IMR-90 (cell line): ENCODE measurements around the gene GRAMD4. TPM values are rescaled to one million over a fixed set of nuclear protein-coding genes. Genes with fewer than 3 reads are reported as not detected.

ENCODE experiments used
- ATAC-seq: fragments of 200-7000 bp; cut with Tn5 transposase; 2 replicates; pipeline ENCODE4 v1.9.1; 2020; ENCODE audit warnings: low read depth, mild to moderate bottlenecking, moderate library complexity
- BruUV-seq: library from RNA; stranded (reverse); fragments of 400-500 nt; replicated peaks from 2 replicates; lab custom pipeline; 2021; lab: Mats Ljungman, UMichigan
- CTCF ChIA-PET: fragments of 300-600 bp; formaldehyde crosslinking; extraction: SDS; loops from one replicate; lab custom pipeline; 2021; ENCODE audit warnings: antibody characterized with exemption; lab: Yijun Ruan, JAX
- POLR2A ChIA-PET: fragments of 300-600 bp; sonication (Branson Sonifier 250); formaldehyde crosslinking; loops from one replicate; lab custom pipeline; 2022; ENCODE audit warnings: antibody characterized with exemption; ENCODE audit not compliant: unreplicated experiment; lab: Charles Lee
- DNase-seq: peaks from one replicate; pipeline ENCODE4 v3.0.0; 2013
- H2AFZ ChIP-seq: replicated peaks from 2 replicates; pipeline ENCODE3; 2013; ENCODE audit warnings: low read length, mild to moderate bottlenecking; ENCODE audit not compliant: poor library complexity
- H2AK5ac ChIP-seq: 2 replicates; pipeline ENCODE4 v1.6.1; 2013; ENCODE audit warnings: low read depth, low read length, inconsistent platforms
- H2AK9ac ChIP-seq: replicated peaks from 2 replicates; pipeline ENCODE3; 2013; ENCODE audit warnings: mild to moderate bottlenecking, low read depth, low read length, moderate library complexity; ENCODE audit not compliant: poor library complexity
- H2BK120ac ChIP-seq: 2 replicates; pipeline ENCODE4 v1.6.1; 2013; ENCODE audit warnings: low read depth, low read length, inconsistent platforms
- H2BK15ac ChIP-seq: 3 replicates; pipeline ENCODE4 v1.6.1; 2013; ENCODE audit warnings: low read depth, low read length, inconsistent platforms
- H2BK20ac ChIP-seq: 2 replicates; pipeline ENCODE4 v1.6.1; 2013; ENCODE audit warnings: low read depth, mild to moderate bottlenecking, inconsistent platforms, low read length, moderate library complexity
- H2BK5ac ChIP-seq: 2 replicates; pipeline ENCODE4 v1.6.1; 2013; ENCODE audit warnings: mild to moderate bottlenecking, low read depth, low read length, inconsistent platforms; ENCODE audit not compliant: poor library complexity, severe bottlenecking
- H3K14ac ChIP-seq: replicated peaks from 2 replicates; pipeline ENCODE4 v1.6.1; 2013; ENCODE audit warnings: low read depth, low read length, inconsistent platforms
- H3K18ac ChIP-seq: 2 replicates; pipeline ENCODE4 v1.6.1; 2013; ENCODE audit warnings: low read depth, low read length, control low read depth
- H3K23ac ChIP-seq: 2 replicates; pipeline ENCODE4 v1.6.1; 2013; ENCODE audit warnings: low read depth, low read length, inconsistent platforms
- H3K27ac ChIP-seq: 2 replicates; pipeline ENCODE4 v1.5.1; 2013; ENCODE audit warnings: mild to moderate bottlenecking, control low read depth, low read length; ENCODE audit not compliant: insufficient read depth
- H3K27me3 ChIP-seq: 2 replicates; pipeline ENCODE4 v1.6.1; 2013; ENCODE audit warnings: low read length; ENCODE audit not compliant: control insufficient read depth, insufficient read depth
- H3K36me3 ChIP-seq: 2 replicates; pipeline ENCODE4 v1.6.1; 2013; ENCODE audit warnings: low read length, mixed read lengths; ENCODE audit not compliant: control insufficient read depth, insufficient read depth
- H3K4ac ChIP-seq: 2 replicates; pipeline ENCODE4 v1.6.1; 2013; ENCODE audit warnings: low read depth, low read length, inconsistent platforms
- H3K4me1 ChIP-seq: 2 replicates; pipeline ENCODE4 v1.6.1; 2013; ENCODE audit warnings: low read length, mixed read lengths; ENCODE audit not compliant: control insufficient read depth, insufficient read depth
- H3K4me2 ChIP-seq: 2 replicates; pipeline ENCODE4 v1.6.1; 2013; ENCODE audit warnings: low read depth, mild to moderate bottlenecking, control low read depth, low read length, moderate library complexity
- H3K4me3 ChIP-seq: 2 replicates; pipeline ENCODE4 v1.5.1; 2013; ENCODE audit warnings: low read depth, mild to moderate bottlenecking, control low read depth, low read length, moderate library complexity; ENCODE audit not compliant: insufficient read depth
- H3K56ac ChIP-seq: 2 replicates; pipeline ENCODE4 v1.6.1; 2013; ENCODE audit warnings: low read length, inconsistent platforms; ENCODE audit not compliant: insufficient read depth; ENCODE audit errors: extremely low read depth
- H3K79me1 ChIP-seq, 2 experiments: 2 replicates each; pipeline ENCODE4 v1.6.1; 2013; ENCODE audit warnings: low read length in 2 of 2, inconsistent platforms in 1 of 2, low read depth in 1 of 2
- H3K9ac ChIP-seq: 2 replicates; pipeline ENCODE4 v1.6.1; 2013; ENCODE audit warnings: low read depth, low read length, control low read depth
- H3K9me1 ChIP-seq: 2 replicates; pipeline ENCODE4 v1.6.1; 2013; ENCODE audit warnings: low read length, inconsistent platforms; ENCODE audit not compliant: insufficient read depth
- H3K9me3 ChIP-seq: 2 replicates; pipeline ENCODE4 v1.6.1; 2013; ENCODE audit warnings: low read length; ENCODE audit not compliant: control insufficient read depth, insufficient read depth
- H4K20me1 ChIP-seq: 2 replicates; pipeline ENCODE4 v1.6.1; 2013; ENCODE audit warnings: low read length, inconsistent platforms; ENCODE audit not compliant: insufficient read depth
- H4K5ac ChIP-seq: 2 replicates; pipeline ENCODE4 v1.6.1; 2013; ENCODE audit warnings: mild to moderate bottlenecking, low read depth, low read length, control low read depth
- H4K8ac ChIP-seq, 2 experiments: 2 replicates each; pipeline ENCODE4 v1.6.1; 2013; ENCODE audit warnings: low read depth in 2 of 2, low read length in 2 of 2, control low read depth in 1 of 2, inconsistent platforms in 1 of 2
- H4K91ac ChIP-seq: 2 replicates; pipeline ENCODE4 v1.6.1; 2013; ENCODE audit warnings: low read depth, low read length, inconsistent platforms; ENCODE audit not compliant: insufficient read depth
- MAZ ChIP-seq: IDR thresholded peaks from 2 replicates; pipeline ENCODE4 v1.6.1; 2012; ENCODE audit warnings: low read depth, mild to moderate bottlenecking, low read length, improper control_type of control experiment, moderate library complexity, borderline replicate concordance
- whole genome bisulfite sequencing, 2 experiments: methylation state at CpG; one replicate each; pipeline versions ENCODE4 v1.1.5 to v1.1.7; 2013; ENCODE audit warnings: missing lambda C conversion rate in 2 of 2; ENCODE audit not compliant: insufficient read length in 1 of 2; ENCODE audit errors: extremely low coverage in 2 of 2; 5-methylcytosine and 5-hydroxymethylcytosine counted together
- dilution Hi-C: fragments of 300-500 bp; cut with HindIII; formaldehyde crosslinking; loops from one replicate; pipeline ENCODE4 v1.14.3; 2018; ENCODE audit warnings: low sequenced_read_pairs; ENCODE audit not compliant: unreplicated experiment
- in situ Hi-C: fragments of 300-500 bp; cut with MboI; formaldehyde crosslinking; loops from 3 replicates; pipeline ENCODE4 v1.14.3; 2019; ENCODE audit warnings: low sequenced_read_pairs, inconsistent platforms, mixed read lengths
- intact Hi-C: fragments of 100-400 bp; cut with micrococcal nuclease; formaldehyde crosslinking; loops from 2 replicates; pipeline ENCODE4 v1.10.0; 2022
- polyA plus RNA-seq, 3 experiments: library from polyadenylated mRNA; depleted of rRNA; stranded (reverse); fragments of >200 nt; gene quantifications; 2 replicates each; pipeline ENCODE4 v1.2.3, GENCODE V29; 2012; ENCODE audit warnings: low replicate concordance in 1 of 3
- total RNA-seq: library from RNA; depleted of rRNA; stranded (reverse); fragments of >200 nt; gene quantifications from 2 replicates; pipeline ENCODE4 v1.2.3, GENCODE V29; 2012

GRAMD4 gene
- total and polyA plus RNA-seq, 2 of the 4 experiments (the other 2 are of a cell fraction): 2.7 to 5.8 TPM

- CTCF ChIA-PET: no interaction called here
- H3K56ac ChIP-seq: no peak overlapping the region
Observed at GRCh38 chr22:46605117-46605516, 15.1 kb upstream of the GRAMD4 start.

More at GRCh38 chr22:46605117-46605516, 15.1 kb upstream of the GRAMD4 start:
- H3K18ac ChIP-seq: no peak overlapping the region
- DNase-seq (no peak), ATAC-seq (no peak)
- H3K14ac ChIP-seq: no peak overlapping the region
- no peak overlapping the region for H4K8ac ChIP-seq
- in situ Hi-C loops (no loop called here), intact Hi-C loops (no loop called here), dilution Hi-C loops (no loop called here)
- no peak overlapping the region for H3K27ac ChIP-seq
- no peaks in the 10 kb centered on the region for H3K36me3 ChIP-seq
- no peak for TF ChIP-seq MAZ
- no peaks in the 10 kb centered on the region for H3K27me3 ChIP-seq
- peaks cover 3% of the 10 kb centered on the region for H4K20me1 ChIP-seq
- H3K23ac ChIP-seq: no peak overlapping the region
- H2AFZ ChIP-seq: no peak overlapping the region
- H3K4me3 ChIP-seq: no peak overlapping the region
- no peak overlapping the region for H2BK5ac ChIP-seq
- H3K4me1 ChIP-seq: peaks cover 2% of the 10 kb centered on the region; the same call in 1 of the 2 replicates
- no peak overlapping the region for H2AK5ac ChIP-seq
- no peak overlapping the region for H3K4me2 ChIP-seq
- no peak overlapping the region for H2BK120ac ChIP-seq
- POLR2A ChIA-PET: no interaction called here
- no peak overlapping the region for H3K4ac ChIP-seq
- no peak overlapping the region for H2BK15ac ChIP-seq
- 83% methylated on average over 2 of the region's 6 CpGs; no CpG with 5 or more reads in 1 of the 2 experiments for WGBS, 2 experiments
- BruUV-seq: no TSS peak
- no peaks in the 10 kb centered on the region for H3K9me1 ChIP-seq
- no peaks in the 10 kb centered on the region for H3K9me3 ChIP-seq
- H3K9ac ChIP-seq: no peak overlapping the region
- H4K91ac ChIP-seq: no peak overlapping the region
- no peak overlapping the region for H2AK9ac ChIP-seq
- H2BK20ac ChIP-seq: no peak overlapping the region
- H3K79me1 ChIP-seq: no peaks in the 10 kb centered on the region
- no peak overlapping the region for H4K5ac ChIP-seq
